AG04450 (cell line): ENCODE data around the gene OR2AG2. TPM values are rescaled to one million over a fixed set of nuclear protein-coding genes. Genes with fewer than 3 reads are reported as not detected.

Experiments
- CTCF ChIA-PET: fragments of 300-600, 350-600 bp; formaldehyde crosslinking; extraction: SDS; loops from one replicate; lab custom pipeline; 2022; ENCODE audit warnings: antibody characterized with exemption, inconsistent platforms; lab: Charles Lee
- POLR2A ChIA-PET: fragments of 350-600 bp; formaldehyde crosslinking; extraction: SDS; loops from one replicate; lab custom pipeline; 2021; ENCODE audit warnings: antibody characterized with exemption, inconsistent platforms; lab: Yijun Ruan, JAX
- DNase-seq: peaks from one replicate; pipeline ENCODE4 v3.0.0-alpha.2; 2011; ENCODE audit warnings: low read depth, low spot score
- H3K27ac ChIP-seq: one replicate; pipeline ENCODE4 v1.5.1; 2012; ENCODE audit warnings: low read depth, low read length, control low read depth
- H3K27me3 ChIP-seq: one replicate; pipeline ENCODE4 v1.6.0; 2012; ENCODE audit warnings: low read length; ENCODE audit not compliant: control insufficient read depth, insufficient read depth
- H3K4me3 ChIP-seq: 2 replicates; pipeline ENCODE4 v1.5.1; 2011; ENCODE audit warnings: mild to moderate bottlenecking, low read depth, low read length, control low read depth
- H3K9me3 ChIP-seq: 2 replicates; pipeline ENCODE4 v1.5.1; 2012; ENCODE audit warnings: low read length; ENCODE audit not compliant: control insufficient read depth, insufficient read depth
- CTCF ChIP-seq: IDR thresholded peaks from 2 replicates; pipeline ENCODE4 v1.5.1; 2011; ENCODE audit warnings: low read depth, low read length, control low read depth, inconsistent platforms
- polyA plus RNA-seq: library from polyadenylated mRNA; depleted of rRNA; stranded (reverse); fragments of >200 nt; gene quantifications from 2 replicates; pipeline ENCODE4 v1.2.3, GENCODE V29; 2011

Gene OR2AG2
- polyA plus RNA-seq, 1 experiment, result 0.19 TPM

- POLR2A ChIA-PET, result no interaction called here
- Histone ChIP-seq H3K27ac (no peak overlapping the region), H3K4me3 (no peak overlapping the region), H3K9me3 (no peaks in the 10 kb centered on the region), H3K27me3 (peaks cover 7% of the 10 kb centered on the region)
- DNase-seq, result no peak
- no peak for TF ChIP-seq CTCF
- CTCF ChIA-PET, result interaction anchor here (1.6 to 2.6 kb wide), 2 partner anchors 10 to 28 kb away, joined by 4 to 13 read pairs; no protein-coding TSS in a partner anchor
Measured at GRCh38 chr11:6727971-6728760, 43.6 kb downstream of the OR2AG2 start.

GRCh38 chr11:6725386-6725896 is 46.3 kb downstream of the OR2AG2 start:
- ChIA-PET POLR2A (no interaction called here), CTCF (no interaction called here)
- Histone ChIP-seq H3K27ac (no peak overlapping the region), H3K4me3 (no peak overlapping the region), H3K9me3 (no peaks in the 10 kb centered on the region), H3K27me3 (peaks cover 7% of the 10 kb centered on the region)
- TF ChIP-seq CTCF, result no peak
- no peak for DNase-seq

GRCh38 chr11:6724013-6724412 is 47.8 kb downstream of the OR2AG2 start:
- no peaks in the 10 kb centered on the region for H3K9me3 ChIP-seq
- H3K27ac ChIP-seq, result no peak overlapping the region
- peaks cover 7% of the 10 kb centered on the region for H3K27me3 ChIP-seq
- ChIA-PET POLR2A (no interaction called here), CTCF (interaction anchor here (0.6 to 0.9 kb wide), 3 partner anchors 14 to 18 kb away, joined by 3 read pairs; no protein-coding TSS in a partner anchor)
- no peak for DNase-seq
- TF ChIP-seq CTCF, result no peak
- no peak overlapping the region for H3K4me3 ChIP-seq

GRCh38 chr11:6721343-6721742 is 50.4 kb downstream of the OR2AG2 start:
- Histone ChIP-seq H3K4me3 (no peak overlapping the region), H3K27ac (no peak overlapping the region), H3K9me3 (no peaks in the 10 kb centered on the region), H3K27me3 (no peaks in the 10 kb centered on the region)
- TF ChIP-seq CTCF, result no peak
- DNase-seq, result no peak
- CTCF ChIA-PET, result interaction anchor here (1.1 to 2.1 kb wide), 2 partner anchors 16 to 17 kb away, joined by 5 to 8 read pairs; no protein-coding TSS in a partner anchor
- POLR2A ChIA-PET, result no interaction called here

- H3K27ac ChIP-seq, result no peak overlapping the region
- H3K27me3 ChIP-seq, result no peaks in the 10 kb centered on the region
- DNase-seq, result no peak
- ChIA-PET POLR2A (no interaction called here), CTCF (interaction anchor here (1.1 to 2.1 kb wide), 2 partner anchors 14 to 18 kb away, joined by 4 to 8 read pairs; no protein-coding TSS in a partner anchor)
- H3K4me3 ChIP-seq, result no peak overlapping the region
- no peak for TF ChIP-seq CTCF
- no peaks in the 10 kb centered on the region for H3K9me3 ChIP-seq
Measured at GRCh38 chr11:6719576-6719975, 52.2 kb downstream of the OR2AG2 start.
